GM19455 (cell line): ENCODE data around the gene DNAJC19.

ENCODE experiments used
- ATAC-seq: cut with Tn5 transposase; IDR thresholded peaks from one replicate; pipeline ENCODE4 v1.9.1; 2021; ENCODE audit not compliant: unreplicated experiment

The DNAJC19 gene

GRCh38 chr3:180962530-180962929 lies 27.0 kb downstream of the DNAJC19 start:
- no peak for ATAC-seq

DNA sequence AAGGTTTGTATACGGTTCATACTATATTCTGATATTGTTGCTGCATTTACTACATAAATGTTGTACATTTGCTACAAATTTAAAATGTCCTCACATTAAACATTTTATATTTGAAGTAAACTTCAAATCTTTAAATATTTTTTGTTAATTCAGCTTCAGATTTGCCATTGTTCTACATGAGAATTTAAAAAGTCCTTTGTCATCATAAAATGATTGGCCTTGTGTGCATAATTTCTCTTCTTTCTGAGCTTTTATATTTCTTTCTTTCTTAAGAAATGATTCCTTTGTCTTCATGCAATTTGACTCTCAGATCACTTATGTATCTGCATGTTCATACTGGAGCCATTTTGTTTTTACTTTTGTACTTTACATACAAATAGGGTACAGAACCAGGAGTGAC lies 28.0 kb downstream of the DNAJC19 start:
- no peak for ATAC-seq

- no peak for ATAC-seq
Measured at GRCh38 chr3:180961087-180961486, 28.4 kb downstream of the DNAJC19 start.

- ATAC-seq: no peak
Measured at GRCh38 chr3:180959691-180960090, 29.8 kb downstream of the DNAJC19 start.

- peak; percentile 82 for ATAC-seq
Measured at GRCh38 chr3:180947761-180948390, 41.7 kb downstream of the DNAJC19 start.

- ATAC-seq: no peak
Measured at GRCh38 chr3:180940826-180941225, 48.7 kb downstream of the DNAJC19 start.

DNA sequence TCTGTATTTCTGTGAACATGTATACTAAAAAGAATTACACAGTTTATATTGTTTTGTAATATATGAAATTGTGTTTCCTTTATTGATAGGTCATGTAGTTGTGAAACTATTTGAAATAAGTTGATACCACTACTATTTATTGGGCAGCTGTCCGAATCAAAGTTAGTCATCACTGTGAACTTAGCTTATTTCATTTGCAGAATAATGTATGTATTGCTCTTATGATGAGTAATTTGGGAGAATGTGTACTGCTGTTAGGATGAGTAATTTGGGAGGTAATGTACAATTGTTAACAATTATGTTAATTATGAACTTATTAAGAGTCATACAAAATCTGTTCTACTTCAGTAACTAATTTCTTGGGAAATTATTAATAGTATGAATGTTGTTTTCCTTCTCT lies 54.9 kb downstream of the DNAJC19 start:
- no peak for ATAC-seq
